Esophagus squamous epithelium (tissue), 4 donors: ENCODE results near the gene C10orf53.

Experiments used
- POLR2A ChIP-seq, 4 donors: fragments of 450-650 bp; IDR thresholded peaks; one replicate each; pipeline ENCODE4 v1.6.1; 2017; ENCODE audit warnings: antibody characterized with exemption in 4 of 4, mild to moderate bottlenecking in 4 of 4, moderate library complexity in 3 of 4
- TF ChIP-seq, protein P1 (sequence below), 6 experiments: fragments of 450-650 bp in 4 of 6; fragments of 200-600 bp in 2 of 6; sonication (generic) in 2 of 6; IDR thresholded peaks; one replicate each; pipeline ENCODE4 v1.5.1; 2016 to 2019; ENCODE audit warnings: antibody characterized with exemption in 6 of 6, mild to moderate bottlenecking in 4 of 6, moderate library complexity in 4 of 6

DNA sequence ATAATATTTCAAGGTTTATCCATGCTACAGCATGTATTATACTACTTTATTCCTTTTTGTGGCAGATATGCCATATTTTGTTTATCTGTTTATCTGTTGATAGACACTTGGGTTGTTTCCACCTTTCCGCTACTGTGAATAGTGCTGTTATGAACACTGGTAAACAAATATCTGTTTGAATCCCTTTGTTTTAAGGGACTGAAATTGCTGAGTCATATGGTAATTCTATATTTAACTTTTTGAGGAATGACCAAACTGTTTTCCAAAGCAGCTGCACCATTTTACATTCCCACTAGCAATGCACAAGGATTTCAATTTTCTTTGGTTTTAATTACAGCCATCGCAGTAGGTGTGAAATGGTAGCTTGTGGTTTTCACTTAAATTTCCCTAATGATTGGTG is 3.4 kb downstream of the C10orf53 start:
- TF ChIP-seq, protein P1, sequence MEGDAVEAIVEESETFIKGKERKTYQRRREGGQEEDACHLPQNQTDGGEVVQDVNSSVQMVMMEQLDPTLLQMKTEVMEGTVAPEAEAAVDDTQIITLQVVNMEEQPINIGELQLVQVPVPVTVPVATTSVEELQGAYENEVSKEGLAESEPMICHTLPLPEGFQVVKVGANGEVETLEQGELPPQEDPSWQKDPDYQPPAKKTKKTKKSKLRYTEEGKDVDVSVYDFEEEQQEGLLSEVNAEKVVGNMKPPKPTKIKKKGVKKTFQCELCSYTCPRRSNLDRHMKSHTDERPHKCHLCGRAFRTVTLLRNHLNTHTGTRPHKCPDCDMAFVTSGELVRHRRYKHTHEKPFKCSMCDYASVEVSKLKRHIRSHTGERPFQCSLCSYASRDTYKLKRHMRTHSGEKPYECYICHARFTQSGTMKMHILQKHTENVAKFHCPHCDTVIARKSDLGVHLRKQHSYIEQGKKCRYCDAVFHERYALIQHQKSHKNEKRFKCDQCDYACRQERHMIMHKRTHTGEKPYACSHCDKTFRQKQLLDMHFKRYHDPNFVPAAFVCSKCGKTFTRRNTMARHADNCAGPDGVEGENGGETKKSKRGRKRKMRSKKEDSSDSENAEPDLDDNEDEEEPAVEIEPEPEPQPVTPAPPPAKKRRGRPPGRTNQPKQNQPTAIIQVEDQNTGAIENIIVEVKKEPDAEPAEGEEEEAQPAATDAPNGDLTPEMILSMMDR (IDR thresholded peaks at IDR 0.05) = no peak
- TF ChIP-seq POLR2A (IDR thresholded peaks at IDR 0.05) = no peak
